Thyroid gland (tissue), 4 donors: ENCODE results near the gene TEKT2. TPM values are rescaled to one million over a fixed set of nuclear protein-coding genes. Genes with fewer than 3 reads are reported as not detected.

ENCODE experiments used
- DNase-seq, 2 donors: peaks; one replicate each; pipeline ENCODE4 v3.0.0-alpha.2; 2019
- H3K27ac ChIP-seq, 3 donors: fragments of 200-600 bp; sonication (generic); 1 replicate in 2 of 3; 2 replicates in 1 of 3; pipeline ENCODE4 v1.5.1; 2016 to 2019; ENCODE audit warnings: mild to moderate bottlenecking in 1 of 3, moderate library complexity in 1 of 3
- H3K27me3 ChIP-seq: fragments of 200-600 bp; sonication (generic); one replicate; pipeline ENCODE4 v1.5.1; 2019
- H3K36me3 ChIP-seq, 2 donors: fragments of 200-600 bp; sonication (generic); one replicate each; pipeline ENCODE4 v1.5.1; 2016 to 2019
- H3K4me1 ChIP-seq, 2 donors: fragments of 200-600 bp; sonication (generic); one replicate each; pipeline ENCODE4 v1.5.1; 2017 to 2019
- H3K4me3 ChIP-seq, 3 donors: fragments of 200-600 bp; sonication (generic); replicated peaks in 1 of 3; 1 replicate in 2 of 3; 2 replicates in 1 of 3; pipeline ENCODE4 v1.5.1; 2016; ENCODE audit warnings: mild to moderate bottlenecking in 1 of 3
- H3K9me3 ChIP-seq: fragments of 200-600 bp; sonication (generic); one replicate; pipeline ENCODE4 v1.5.1; 2017
- POLR2A ChIP-seq, 2 donors: fragments of 450-650 bp; IDR thresholded peaks; one replicate each; pipeline ENCODE4 v1.6.1; 2017; ENCODE audit warnings: antibody characterized with exemption in 2 of 2, mild to moderate bottlenecking in 2 of 2, moderate library complexity in 1 of 2
- WGBS, 2 donors: methylation state at CpG; one replicate each; pipeline ENCODE4 v1.1.5; 2017; 5-methylcytosine and 5-hydroxymethylcytosine counted together
- intact Hi-C: fragments of 100-400 bp; cut with DNase I; formaldehyde crosslinking; loops from one replicate; pipeline ENCODE4 v1.15.1; 2023
- total RNA-seq, 4 donors: library from RNA; depleted of rRNA; stranded (reverse); fragments of >200 nt; gene quantifications; one replicate each; pipeline ENCODE4 v1.2.3, GENCODE V29; 2016
- TF ChIP-seq, protein P1 (sequence below), 6 experiments: fragments of 200-600 bp in 3 of 6; fragments of 450-650 bp in 3 of 6; sonication (generic) in 3 of 6; IDR thresholded peaks; one replicate each; pipeline ENCODE4 v1.5.1; 2016 to 2019; ENCODE audit warnings: antibody characterized with exemption in 6 of 6, mild to moderate bottlenecking in 2 of 6, inconsistent platforms in 1 of 6, moderate library complexity in 1 of 6

The TEKT2 gene
- total RNA-seq, 4 donors from 2014 or later: 0.89 to 4.0 (median 1.9) TPM

DNA sequence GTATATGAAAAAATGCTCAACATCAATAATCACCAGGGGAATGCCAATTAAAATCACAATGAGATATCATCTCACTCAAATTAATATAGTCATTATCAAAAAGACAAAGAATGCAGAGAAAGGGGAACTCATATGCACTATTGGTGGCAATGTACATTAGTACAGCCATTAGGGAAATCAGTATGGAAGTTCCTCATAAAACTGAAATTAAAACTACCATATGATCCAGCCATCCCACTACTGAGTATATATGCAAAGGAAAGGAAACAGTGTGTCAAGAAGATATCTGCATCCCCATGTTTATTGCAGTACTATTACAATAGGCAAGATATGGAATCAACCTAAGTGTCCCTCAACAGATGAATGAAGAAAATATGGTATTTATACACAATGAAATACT lies 32.1 kb upstream of the TEKT2 start:
- intact Hi-C loops: no loop called here
- Histone ChIP-seq H3K4me1 (no peaks in the 10 kb centered on the region), H3K4me3 (no peak overlapping the region), H3K27me3 (no peaks in the 10 kb centered on the region), H3K27ac (no peak overlapping the region), H3K9me3 (no peaks in the 10 kb centered on the region), H3K36me3 (peaks cover 4 to 9% of the 10 kb centered on the region in 2 donors)
- DNase-seq: no peak
- TF ChIP-seq, protein P1, sequence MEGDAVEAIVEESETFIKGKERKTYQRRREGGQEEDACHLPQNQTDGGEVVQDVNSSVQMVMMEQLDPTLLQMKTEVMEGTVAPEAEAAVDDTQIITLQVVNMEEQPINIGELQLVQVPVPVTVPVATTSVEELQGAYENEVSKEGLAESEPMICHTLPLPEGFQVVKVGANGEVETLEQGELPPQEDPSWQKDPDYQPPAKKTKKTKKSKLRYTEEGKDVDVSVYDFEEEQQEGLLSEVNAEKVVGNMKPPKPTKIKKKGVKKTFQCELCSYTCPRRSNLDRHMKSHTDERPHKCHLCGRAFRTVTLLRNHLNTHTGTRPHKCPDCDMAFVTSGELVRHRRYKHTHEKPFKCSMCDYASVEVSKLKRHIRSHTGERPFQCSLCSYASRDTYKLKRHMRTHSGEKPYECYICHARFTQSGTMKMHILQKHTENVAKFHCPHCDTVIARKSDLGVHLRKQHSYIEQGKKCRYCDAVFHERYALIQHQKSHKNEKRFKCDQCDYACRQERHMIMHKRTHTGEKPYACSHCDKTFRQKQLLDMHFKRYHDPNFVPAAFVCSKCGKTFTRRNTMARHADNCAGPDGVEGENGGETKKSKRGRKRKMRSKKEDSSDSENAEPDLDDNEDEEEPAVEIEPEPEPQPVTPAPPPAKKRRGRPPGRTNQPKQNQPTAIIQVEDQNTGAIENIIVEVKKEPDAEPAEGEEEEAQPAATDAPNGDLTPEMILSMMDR (IDR thresholded peaks at IDR 0.05): no peak
- no peak for TF ChIP-seq POLR2A (IDR thresholded peaks at IDR 0.05)

DNA sequence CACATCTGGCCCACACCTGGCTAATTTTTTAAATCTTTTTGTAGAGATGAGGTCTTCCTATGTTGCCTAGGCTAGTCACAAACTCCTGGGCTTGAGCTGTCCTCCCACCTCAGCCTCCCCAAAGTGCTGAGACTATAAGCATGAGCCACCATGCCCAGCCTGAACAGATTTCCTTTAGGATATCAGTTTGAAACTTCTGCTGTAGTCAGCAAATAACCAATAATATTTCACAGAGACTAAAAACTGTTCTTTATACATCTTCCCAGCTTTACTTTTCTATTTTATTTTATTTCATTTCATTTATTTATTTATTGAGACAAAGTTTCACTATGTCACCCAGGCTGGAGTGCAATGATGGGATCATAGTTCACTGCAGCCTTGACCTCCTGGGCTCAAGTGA lies 29.9 kb upstream of the TEKT2 start:
- H3K4me1 ChIP-seq: no peaks in the 10 kb centered on the region
- DNase-seq: no peak
- TF ChIP-seq, protein P1 (IDR thresholded peaks at IDR 0.05): no peak
- no peak for TF ChIP-seq POLR2A (IDR thresholded peaks at IDR 0.05)
- no peak overlapping the region for H3K27ac ChIP-seq
- H3K36me3 ChIP-seq: peaks cover 4% of the 10 kb centered on the region in 2 donors
- no peaks in the 10 kb centered on the region for H3K9me3 ChIP-seq
- no peak overlapping the region for H3K4me3 ChIP-seq
- intact Hi-C loops: no loop called here
- no peaks in the 10 kb centered on the region for H3K27me3 ChIP-seq

DNA sequence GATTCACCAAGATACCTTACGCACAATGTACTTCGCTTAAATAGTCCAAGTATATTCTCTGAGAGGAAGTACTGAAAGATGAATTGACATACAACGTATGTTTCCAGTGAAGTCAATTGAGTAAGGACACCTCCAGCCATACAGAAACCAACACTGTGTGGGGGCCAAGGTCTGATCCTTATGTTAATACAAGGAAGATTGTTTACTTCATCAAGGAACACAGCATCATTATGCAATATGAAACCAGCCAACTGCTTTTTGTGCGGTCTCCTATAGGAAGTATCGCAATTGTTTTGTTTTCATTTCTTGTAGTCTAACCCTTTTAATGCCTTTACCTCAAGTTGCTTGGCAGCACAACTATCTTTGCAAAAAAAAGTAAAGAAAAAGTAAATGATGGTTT lies 28.2 kb upstream of the TEKT2 start:
- intact Hi-C loops: no loop called here
- no peak for DNase-seq
- Histone ChIP-seq H3K27me3 (no peaks in the 10 kb centered on the region), H3K4me1 (no peaks in the 10 kb centered on the region), H3K27ac (no peak overlapping the region), H3K4me3 (no peak overlapping the region), H3K36me3 (peaks cover 0 to 4% of the 10 kb centered on the region in 2 donors), H3K9me3 (no peaks in the 10 kb centered on the region)
- TF ChIP-seq, protein P1 (IDR thresholded peaks at IDR 0.05): no peak
- TF ChIP-seq POLR2A (IDR thresholded peaks at IDR 0.05): no peak
- 92 to 95% methylated on average over 5 of the region's 5 CpGs for WGBS, 2 donors

DNA sequence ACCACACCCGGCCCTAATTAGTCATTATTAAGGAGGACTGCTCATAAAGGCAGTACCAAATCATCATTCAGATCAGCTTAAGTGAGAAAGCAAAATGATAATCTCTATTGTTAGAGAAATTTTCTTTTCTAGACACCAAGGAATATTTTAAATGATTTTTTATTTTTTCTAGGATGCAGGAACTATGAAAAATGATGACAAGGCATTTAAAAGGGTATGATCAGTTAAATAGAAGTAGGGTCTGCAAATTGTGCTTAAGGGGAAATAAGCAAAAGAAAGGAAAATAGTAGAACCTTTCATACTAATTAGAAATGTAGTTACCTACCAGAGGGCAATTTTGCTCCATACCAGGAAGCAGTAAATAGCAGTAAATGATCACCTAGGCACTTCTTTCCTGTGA lies 21.6 kb upstream of the TEKT2 start:
- 89 to 96% methylated on average over 1 of the region's 1 CpG for WGBS, 2 donors

DNA sequence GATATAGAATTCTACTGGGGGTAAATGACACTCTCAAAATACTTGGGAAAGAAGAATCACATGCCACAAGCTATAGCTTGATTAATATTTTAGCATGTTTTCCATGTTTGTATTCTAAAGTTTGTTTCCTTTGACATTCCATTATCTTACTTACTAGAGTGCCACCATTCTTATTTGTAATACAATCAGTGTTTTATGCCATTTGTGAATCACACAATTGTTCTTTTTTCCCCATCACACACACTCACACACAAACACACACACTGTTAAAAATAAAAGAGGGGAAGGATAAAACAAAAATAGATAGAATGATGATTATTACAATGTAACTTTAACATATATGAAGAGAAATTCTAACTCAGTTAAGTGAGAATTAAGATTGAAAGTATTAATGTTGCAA lies 16.0 kb upstream of the TEKT2 start:
- intact Hi-C loops: no loop called here
- no peaks in the 10 kb centered on the region for H3K4me1 ChIP-seq
- H3K4me3 ChIP-seq: no peak overlapping the region
- TF ChIP-seq, protein P1 (IDR thresholded peaks at IDR 0.05): no peak
- no peak for TF ChIP-seq POLR2A (IDR thresholded peaks at IDR 0.05)
- no peaks in the 10 kb centered on the region for H3K9me3 ChIP-seq
- no peaks in the 10 kb centered on the region for H3K27me3 ChIP-seq
- no peak overlapping the region for H3K27ac ChIP-seq
- H3K36me3 ChIP-seq: no peaks in the 10 kb centered on the region
- DNase-seq: no peak

More for the DNA sequence above, 21.6 kb upstream of the TEKT2 start:
- Histone ChIP-seq H3K27me3 (no peaks in the 10 kb centered on the region), H3K9me3 (no peaks in the 10 kb centered on the region), H3K4me3 (no peak overlapping the region), H3K36me3 (no peaks in the 10 kb centered on the region), H3K27ac (no peak overlapping the region), H3K4me1 (no peaks in the 10 kb centered on the region)
- intact Hi-C loops: no loop called here
- no peak for TF ChIP-seq POLR2A (IDR thresholded peaks at IDR 0.05)
- TF ChIP-seq, protein P1 (IDR thresholded peaks at IDR 0.05): no peak
- no peak for DNase-seq
